SKM-1 (cell line): ENCODE measurements around the gene PRSS22.

Experiments used
- DNase-seq: peaks from one replicate; lab custom pipeline; 2025; ENCODE audit not compliant: unreplicated experiment; lab: John Stamatoyannopoulos, UW

Gene PRSS22

GRCh38 chr16:2817340-2818271 is 40.4 kb downstream of the PRSS22 start:
- no peak for DNase-seq

- DNase-seq = peak; percentile 22
Measured at GRCh38 chr16:2816751-2817339, 41.1 kb downstream of the PRSS22 start, which contains the start of gene PRSS21. TSS of gene PRSS21 (plus strand) at chr16:2817237. CDS start at chr16:2817269, 32 bp downstream.

GRCh38 chr16:2815299-2815771 is 42.6 kb downstream of the PRSS22 start:
- no peak for DNase-seq

GRCh38 chr16:2814551-2815298 is 43.2 kb downstream of the PRSS22 start:
- no peak for DNase-seq

GRCh38 chr16:2813771-2814221 is 44.2 kb downstream of the PRSS22 start:
- no peak for DNase-seq

- no peak for DNase-seq
Measured at GRCh38 chr16:2811703-2812471, 46.1 kb downstream of the PRSS22 start.

GRCh38 chr16:2810651-2811050 is 47.3 kb downstream of the PRSS22 start:
- no peak for DNase-seq

- no peak for DNase-seq
Measured at GRCh38 chr16:2809149-2809760, 48.7 kb downstream of the PRSS22 start.

- DNase-seq = no peak
Measured at GRCh38 chr16:2808181-2808580, 49.8 kb downstream of the PRSS22 start.

- DNase-seq = no peak
Measured at GRCh38 chr16:2806286-2806685, 51.7 kb downstream of the PRSS22 start.

GRCh38 chr16:2804728-2805127 is 53.2 kb downstream of the PRSS22 start:
- no peak for DNase-seq

GRCh38 chr16:2803545-2804195 is 54.3 kb downstream of the PRSS22 start:
- DNase-seq = no peak
